Karpas-422 (cell line): ENCODE results near the gene CDC5L. TPM values are rescaled to one million over a fixed set of nuclear protein-coding genes. Genes with fewer than 3 reads are reported as not detected.
"Not testable (repeated sequence)": the region's sequence is repeated elsewhere in the genome, so short reads cannot be mapped to it uniquely, and the experiment has no call there.

Experiments
- DNase-seq: peaks from one replicate; pipeline ENCODE4 v3.0.0-alpha.2; 2015
- H2AFZ ChIP-seq: fragments of 200-600 bp; sonication (generic); 2 replicates; pipeline ENCODE4 v1.6.1; 2014; ENCODE audit warnings: antibody characterized with exemption, low read length, mixed read lengths
- H3K27ac ChIP-seq: fragments of 200-600 bp; sonication (generic); 2 replicates; pipeline ENCODE4 v1.5.1; 2014; ENCODE audit warnings: mild to moderate bottlenecking, low read length, moderate library complexity
- H3K27me3 ChIP-seq: fragments of 200-600 bp; sonication (generic); 2 replicates; pipeline ENCODE4 v1.6.1; 2014; ENCODE audit warnings: low read length, mixed read lengths
- H3K36me3 ChIP-seq: fragments of 200-600 bp; sonication (generic); 2 replicates; pipeline ENCODE4 v1.6.1; 2014; ENCODE audit warnings: low read length, mixed read lengths; ENCODE audit not compliant: insufficient read depth
- H3K4me1 ChIP-seq: fragments of 200-600 bp; sonication (generic); 2 replicates; pipeline ENCODE4 v1.6.1; 2014; ENCODE audit warnings: mild to moderate bottlenecking, low read length, mixed read lengths
- H3K4me2 ChIP-seq: fragments of 200-600 bp; sonication (generic); 2 replicates; pipeline ENCODE4 v1.6.1; 2014; ENCODE audit warnings: low read length, low read depth, mild to moderate bottlenecking; ENCODE audit not compliant: poor library complexity, severe bottlenecking
- H3K4me3 ChIP-seq: fragments of 200-600 bp; sonication (generic); 2 replicates; pipeline ENCODE4 v1.5.1; 2014; ENCODE audit warnings: mild to moderate bottlenecking, antibody characterized with exemption, low read length, mixed read lengths
- H3K79me2 ChIP-seq: fragments of 200-600 bp; sonication (generic); 2 replicates; pipeline ENCODE4 v1.6.1; 2014; ENCODE audit warnings: mild to moderate bottlenecking, low read length, mixed read lengths
- H3K9ac ChIP-seq: fragments of 200-600 bp; sonication (generic); 2 replicates; pipeline ENCODE4 v1.6.0; 2014; ENCODE audit warnings: low read length
- H3K9me2 ChIP-seq: fragments of 200-600 bp; sonication (generic), shearing (Covaris generic); replicated peaks from 2 replicates; pipeline ENCODE4 v1.6.0; 2014; ENCODE audit warnings: mild to moderate bottlenecking, low read length, moderate library complexity; ENCODE audit not compliant: insufficient read depth
- H3K9me3 ChIP-seq: fragments of 300-700, 200-600 bp; sonication (generic); 2 replicates; pipeline ENCODE4 v1.6.1; 2014; ENCODE audit warnings: low read length, mixed read lengths
- H4K20me1 ChIP-seq: fragments of 200-600 bp; sonication (generic); 2 replicates; pipeline ENCODE4 v1.6.1; 2014; ENCODE audit warnings: mild to moderate bottlenecking, antibody characterized with exemption, low read length, low read depth; ENCODE audit not compliant: insufficient read depth
- total RNA-seq: library from RNA; depleted of rRNA; stranded (reverse); fragments of >200 nt; shearing (Covaris generic); gene quantifications from 2 replicates; pipeline ENCODE4 v1.2.3, GENCODE V29; 2014; ENCODE audit warnings: low replicate concordance

The CDC5L gene
- total RNA-seq, 1 experiment from 2014 or later = 19.1 TPM

GRCh38 chr6:44442236-44442635 is 54.7 kb downstream of the CDC5L start:
- H3K4me1 ChIP-seq = no peaks in the 10 kb centered on the region
- no peak overlapping the region for H3K9ac ChIP-seq
- H3K27ac ChIP-seq = no peak overlapping the region
- no peak overlapping the region for H3K4me3 ChIP-seq
- no peaks in the 10 kb centered on the region for H4K20me1 ChIP-seq
- H3K4me2 ChIP-seq = no peak overlapping the region
- peaks cover 77% of the 10 kb centered on the region for H3K79me2 ChIP-seq
- peaks cover 72% of the 10 kb centered on the region for H3K36me3 ChIP-seq
- no peaks in the 10 kb centered on the region for H3K27me3 ChIP-seq
- DNase-seq = no peak
- H2AFZ ChIP-seq = no peak overlapping the region
- H3K9me3 ChIP-seq = no peaks in the 10 kb centered on the region
- no peaks in the 10 kb centered on the region for H3K9me2 ChIP-seq

- H3K4me2 ChIP-seq = no peak overlapping the region
- no peak for DNase-seq
- no peaks in the 10 kb centered on the region for H4K20me1 ChIP-seq
- H3K36me3 ChIP-seq = peaks cover 73% of the 10 kb centered on the region
- H3K27me3 ChIP-seq = no peaks in the 10 kb centered on the region
- no peaks in the 10 kb centered on the region for H3K9me3 ChIP-seq
- H3K9me2 ChIP-seq = no peaks in the 10 kb centered on the region
- no peaks in the 10 kb centered on the region for H3K4me1 ChIP-seq
- H3K27ac ChIP-seq = no peak overlapping the region
- H3K9ac ChIP-seq = no peak overlapping the region
- H2AFZ ChIP-seq = no peak overlapping the region
- peaks cover 72% of the 10 kb centered on the region for H3K79me2 ChIP-seq
- no peak overlapping the region for H3K4me3 ChIP-seq
These were observed 55.4 kb downstream of the CDC5L start for GRCh38 chr6:44442833-44443444.

- H2AFZ ChIP-seq = no peak overlapping the region
- H3K27ac ChIP-seq = no peak overlapping the region
- H3K36me3 ChIP-seq = peaks cover 62% of the 10 kb centered on the region
- no peaks in the 10 kb centered on the region for H3K9me2 ChIP-seq
- H3K4me3 ChIP-seq = no peak overlapping the region
- H3K27me3 ChIP-seq = no peaks in the 10 kb centered on the region
- H3K9me3 ChIP-seq = no peaks in the 10 kb centered on the region
- H3K4me1 ChIP-seq = no peaks in the 10 kb centered on the region
- DNase-seq = no peak
- H3K9ac ChIP-seq = no peak overlapping the region
- no peaks in the 10 kb centered on the region for H4K20me1 ChIP-seq
- no peak overlapping the region for H3K4me2 ChIP-seq
- peaks cover 55% of the 10 kb centered on the region for H3K79me2 ChIP-seq
These were observed 57.3 kb downstream of the CDC5L start for GRCh38 chr6:44444853-44445252.

GRCh38 chr6:44446626-44447300 is 59.3 kb downstream of the CDC5L start:
- no peaks in the 10 kb centered on the region for H3K9me3 ChIP-seq
- no peaks in the 10 kb centered on the region for H3K4me1 ChIP-seq
- H3K4me3 ChIP-seq = no peak overlapping the region
- no peaks in the 10 kb centered on the region for H3K9me2 ChIP-seq
- no peak overlapping the region for H2AFZ ChIP-seq
- no peak overlapping the region for H3K9ac ChIP-seq
- no peak overlapping the region for H3K27ac ChIP-seq
- no peaks in the 10 kb centered on the region for H3K27me3 ChIP-seq
- H3K79me2 ChIP-seq = peaks cover 36% of the 10 kb centered on the region
- H3K4me2 ChIP-seq = no peak overlapping the region
- no peak for DNase-seq
- H3K36me3 ChIP-seq = peaks cover 49% of the 10 kb centered on the region; the same call in 1 of the 2 replicates
- no peaks in the 10 kb centered on the region for H4K20me1 ChIP-seq

- H3K9ac ChIP-seq, H3K4me2 ChIP-seq, H3K27ac ChIP-seq, H3K9me3 ChIP-seq, DNase-seq, H3K9me2 ChIP-seq, H4K20me1 ChIP-seq, H3K4me3 ChIP-seq, H3K4me1 ChIP-seq, H2AFZ ChIP-seq, H3K27me3 ChIP-seq: not testable (repeated sequence)
- peaks cover 41% of the 10 kb centered on the region; the same call in 1 of the 2 replicates for H3K36me3 ChIP-seq
- peaks cover 13% of the 10 kb centered on the region for H3K79me2 ChIP-seq
These were observed 61.7 kb downstream of the CDC5L start for GRCh38 chr6:44449181-44449580.

GRCh38 chr6:44451803-44452695 is 64.5 kb downstream of the CDC5L start:
- Histone ChIP-seq H3K36me3 (peaks cover 24% of the 10 kb centered on the region; the same call in 1 of the 2 replicates), H2AFZ (no peak overlapping the region), H3K4me2 (no peak overlapping the region), H3K79me2 (peaks cover 4% of the 10 kb centered on the region; the same call in 1 of the 2 replicates), H3K27me3 (no peaks in the 10 kb centered on the region), H3K4me3 (no peak overlapping the region), H3K27ac (no peak overlapping the region), H4K20me1 (peaks cover 4% of the 10 kb centered on the region; the same call in 1 of the 2 replicates), H3K9me3 (no peaks in the 10 kb centered on the region), H3K4me1 (no peaks in the 10 kb centered on the region), H3K9ac (no peak overlapping the region), H3K9me2 (no peaks in the 10 kb centered on the region)
- no peak for DNase-seq

GRCh38 chr6:44452725-44453124 is 65.2 kb downstream of the CDC5L start:
- Histone ChIP-seq H3K9ac (no peak overlapping the region), H3K4me1 (no peaks in the 10 kb centered on the region), H4K20me1 (peaks cover 4% of the 10 kb centered on the region; the same call in 1 of the 2 replicates), H3K9me3 (no peaks in the 10 kb centered on the region), H3K36me3 (peaks cover 19% of the 10 kb centered on the region; the same call in 1 of the 2 replicates), H3K9me2 (no peaks in the 10 kb centered on the region), H3K27me3 (no peaks in the 10 kb centered on the region), H3K27ac (no peak overlapping the region), H3K79me2 (peaks cover 4% of the 10 kb centered on the region; the same call in 1 of the 2 replicates), H3K4me3 (no peak overlapping the region), H2AFZ (no peak overlapping the region), H3K4me2 (no peak overlapping the region)
- DNase-seq = no peak

- Histone ChIP-seq H3K27me3 (no peaks in the 10 kb centered on the region), H3K9me2 (no peaks in the 10 kb centered on the region), H3K9ac (no peak overlapping the region), H3K36me3 (peaks cover 15% of the 10 kb centered on the region; the same call in 1 of the 2 replicates), H3K79me2 (no peaks in the 10 kb centered on the region), H3K4me3 (no peak overlapping the region), H2AFZ (no peak overlapping the region), H4K20me1 (peaks cover 4% of the 10 kb centered on the region; the same call in 1 of the 2 replicates), H3K4me1 (no peaks in the 10 kb centered on the region), H3K27ac (no peak overlapping the region), H3K9me3 (no peaks in the 10 kb centered on the region), H3K4me2 (no peak overlapping the region)
- no peak for DNase-seq
These were observed 65.6 kb downstream of the CDC5L start for GRCh38 chr6:44453146-44453545.
